Activated CD8-positive, alpha-beta memory T cell treated with anti-CD3 and anti-CD28 coated beads, Interleukin-2, amount 10 ng/mL, durations not matched to agents 7 days and 5 days (primary cell): Measurements from ENCODE around the gene UBE2B. TPM values are rescaled to one million over a fixed set of nuclear protein-coding genes. Genes with fewer than 3 reads are reported as not detected.

Source experiments
- ATAC-seq: fragments of 150-1000 bp; cut with Tn5 transposase; one replicate; pipeline ENCODE4 v1.10.0; 2021; ENCODE audit warnings: moderate library complexity
- CTCF ChIA-PET: fragments of 350-600 bp; sonication (Branson Sonifier 250); formaldehyde crosslinking; loops from one replicate; lab custom pipeline; 2021; ENCODE audit warnings: antibody characterized with exemption; lab: Charles Lee
- DNase-seq: peaks from one replicate; pipeline ENCODE4 v3.0.0-alpha.2; 2020
- H3K27ac Mint-ChIP-seq: one replicate; pipeline ENCODE4 v1.8.0; 2021; ENCODE audit warnings: mild to moderate bottlenecking, mixed read lengths
- H3K27me3 Mint-ChIP-seq: one replicate; pipeline ENCODE4 v1.8.0; 2021; ENCODE audit warnings: mixed read lengths
- H3K36me3 Mint-ChIP-seq: one replicate; pipeline ENCODE4 v1.8.0; 2021; ENCODE audit warnings: mild to moderate bottlenecking, mixed read lengths
- H3K4me1 Mint-ChIP-seq: one replicate; pipeline ENCODE4 v1.8.0; 2021; ENCODE audit warnings: mixed read lengths
- H3K4me3 Mint-ChIP-seq: one replicate; pipeline ENCODE4 v1.8.0; 2021; ENCODE audit warnings: mild to moderate bottlenecking, moderate library complexity, mixed read lengths
- H3K9me3 Mint-ChIP-seq: one replicate; pipeline ENCODE4 v1.8.0; 2022; ENCODE audit warnings: low read depth, mixed read lengths
- total RNA-seq, 2 experiments: library from RNA; stranded (reverse); gene quantifications; one replicate each; pipeline ENCODE4 v1.2.3, GENCODE V29; 2021

Gene UBE2B
- total RNA-seq, 2 experiments from 2014 or later, result 74.6 to 84.8 TPM

- Mint-ChIP-seq H3K27ac (no peak overlapping the region), H3K36me3 (no peaks in the 10 kb centered on the region), H3K27me3 (peaks cover 10% of the 10 kb centered on the region), H3K9me3 (no peaks in the 10 kb centered on the region), H3K4me1 (peaks cover 25% of the 10 kb centered on the region), H3K4me3 (no peak overlapping the region)
- no peak for DNase-seq
- CTCF ChIA-PET, result interaction anchor here (0.8 kb wide), 1 partner anchor 20 kb away, joined by 3 read pairs; the partner anchor contains the start of gene CDKN2AIPNL
- ATAC-seq, result no peak
Measured at GRCh38 chr5:134432174-134432573, 60.8 kb downstream of the UBE2B start.

DNA sequence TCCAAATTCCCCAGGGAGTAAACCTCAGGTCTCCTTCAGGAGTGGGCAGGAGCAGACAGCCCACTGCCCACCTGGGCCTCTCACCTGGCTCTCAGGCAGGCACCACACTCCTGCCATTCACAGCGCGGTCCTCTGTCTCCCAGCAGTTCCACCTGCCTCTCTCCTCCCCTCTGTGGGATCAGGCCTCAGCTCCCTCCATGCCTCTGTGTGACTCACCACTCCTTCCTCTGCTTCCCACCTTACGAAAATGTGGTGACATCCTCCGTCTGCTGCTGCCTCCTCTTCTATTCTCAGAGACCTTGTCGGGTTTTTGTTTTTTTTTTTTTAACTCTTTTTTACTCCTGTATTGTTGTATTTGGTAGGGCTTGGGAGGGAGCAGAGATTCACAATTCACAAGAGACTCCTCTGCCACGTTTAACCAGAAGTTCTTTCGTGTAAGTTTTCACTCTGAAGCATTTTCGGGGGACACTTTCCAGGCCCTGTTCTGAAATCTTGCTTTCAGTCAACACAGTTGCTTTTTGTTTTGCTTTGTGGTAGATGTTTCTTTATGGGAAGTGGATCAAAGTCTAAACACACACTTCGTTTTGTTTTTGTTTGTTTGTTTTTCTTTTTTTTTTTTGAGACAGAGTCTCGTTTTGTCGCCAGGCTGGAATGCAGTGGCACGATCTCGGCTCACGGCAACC, 61.4 kb downstream of the UBE2B start:
- Mint-ChIP-seq H3K4me1 (peaks cover 28% of the 10 kb centered on the region), H3K4me3 (no peak overlapping the region), H3K27ac (peak overlapping the region; percentile 55), H3K9me3 (no peaks in the 10 kb centered on the region), H3K27me3 (peaks cover 10% of the 10 kb centered on the region), H3K36me3 (no peaks in the 10 kb centered on the region)
- DNase-seq (no peak), ATAC-seq (no peak)
- CTCF ChIA-PET, result no interaction called here

- ATAC-seq (no peak), DNase-seq (no peak)
- CTCF ChIA-PET, result no interaction called here
- peaks cover 28% of the 10 kb centered on the region for H3K4me1 Mint-ChIP-seq
- H3K9me3 Mint-ChIP-seq, result no peaks in the 10 kb centered on the region
- H3K27ac Mint-ChIP-seq, result no peak overlapping the region
- H3K4me3 Mint-ChIP-seq, result no peak overlapping the region
- peaks cover 2% of the 10 kb centered on the region for H3K27me3 Mint-ChIP-seq
- H3K36me3 Mint-ChIP-seq, result no peaks in the 10 kb centered on the region
Measured at GRCh38 chr5:134435560-134435959, 64.2 kb downstream of the UBE2B start.

DNA sequence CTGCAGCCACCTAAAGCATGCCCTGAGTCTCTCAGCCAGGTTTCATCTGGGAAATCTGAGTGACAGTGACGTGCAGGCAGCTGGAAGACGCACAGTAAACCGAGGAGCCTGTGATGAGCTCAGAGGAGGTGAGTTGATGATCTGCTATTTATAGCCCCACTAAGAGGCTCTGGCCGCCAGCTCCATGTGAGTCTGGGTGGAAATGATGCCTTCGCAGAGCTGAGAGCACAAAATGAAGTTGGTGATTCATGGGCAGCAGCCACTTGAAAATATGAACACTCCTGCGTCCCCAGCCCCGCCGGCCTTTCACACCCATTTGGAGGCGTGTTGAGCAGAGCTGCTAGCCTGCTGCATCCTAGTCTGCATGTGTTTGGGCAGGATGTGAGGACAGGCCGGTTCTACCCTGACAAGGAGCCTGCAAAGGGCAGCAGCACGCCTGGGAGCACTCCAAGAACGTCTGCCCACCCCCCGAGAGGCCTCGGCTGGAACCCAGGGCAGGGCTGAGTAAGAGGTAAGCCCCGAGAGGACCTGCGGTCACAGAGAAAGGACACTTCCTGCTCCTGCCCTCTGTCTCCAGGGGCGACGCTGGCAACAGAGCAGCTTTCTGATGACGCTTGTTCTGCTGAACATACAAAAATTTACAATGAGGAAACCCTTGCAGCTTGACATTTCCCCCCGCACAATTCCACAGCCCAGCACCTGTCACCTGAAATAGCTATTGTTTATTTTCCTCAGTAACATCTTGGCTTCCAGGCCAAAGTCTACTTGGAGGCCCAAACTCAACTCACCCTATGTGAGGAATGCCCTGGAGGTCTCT, 65.4 kb downstream of the UBE2B start:
- Mint-ChIP-seq H3K27ac (peak overlapping the region; percentile 52), H3K4me3 (peak overlapping the region; percentile 13), H3K4me1 (peaks cover 28% of the 10 kb centered on the region), H3K36me3 (no peaks in the 10 kb centered on the region), H3K27me3 (peaks cover 2% of the 10 kb centered on the region), H3K9me3 (no peaks in the 10 kb centered on the region)
- CTCF ChIA-PET, result interaction anchor here (0.9 to 1.4 kb wide), 8 partner anchors 9 to 150 kb away, joined by 3 to 5 read pairs (median 4); partner anchors contain the start of gene CDKN2AIPNL
- DNase-seq, result peak; percentile 83
- ATAC-seq, result peak; percentile 88

DNA sequence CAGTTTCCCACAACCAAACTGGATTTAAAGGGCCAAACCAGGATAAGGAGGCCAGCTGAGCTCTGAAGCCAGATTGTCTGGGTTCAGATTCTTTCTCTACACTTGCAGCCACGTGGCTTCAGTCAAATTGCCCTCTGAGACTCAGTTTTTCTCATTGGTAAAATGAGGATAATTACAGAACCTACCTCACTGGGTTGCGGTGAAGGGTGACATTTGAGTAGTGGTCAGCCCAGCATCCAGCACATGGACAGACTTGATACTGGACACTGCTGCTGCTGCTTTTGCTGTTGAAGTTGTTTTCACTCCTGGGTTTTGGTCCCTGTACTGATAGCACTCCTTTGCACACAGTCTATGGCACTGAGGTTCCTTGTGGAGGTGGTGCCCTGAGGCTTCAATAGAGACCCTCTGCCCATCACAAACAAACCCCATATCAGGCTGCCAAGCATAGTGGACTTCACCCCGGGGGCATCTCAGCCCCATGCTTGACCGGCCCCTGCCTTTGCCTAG, 66.0 kb downstream of the UBE2B start:
- DNase-seq (no peak), ATAC-seq (no peak)
- Mint-ChIP-seq H3K4me1 (peaks cover 28% of the 10 kb centered on the region), H3K4me3 (no peak overlapping the region), H3K27ac (peak overlapping the region; percentile 52), H3K36me3 (no peaks in the 10 kb centered on the region), H3K27me3 (no peaks in the 10 kb centered on the region), H3K9me3 (no peaks in the 10 kb centered on the region)
- CTCF ChIA-PET, result interaction anchor here (0.9 to 1.4 kb wide), 6 partner anchors 10 to 83 kb away, joined by 3 to 5 read pairs (median 4); partner anchors contain the start of gene CDKN2AIPNL

- Mint-ChIP-seq H3K9me3 (no peaks in the 10 kb centered on the region), H3K27ac (no peak overlapping the region), H3K4me3 (no peak overlapping the region), H3K36me3 (no peaks in the 10 kb centered on the region), H3K4me1 (peaks cover 22% of the 10 kb centered on the region), H3K27me3 (no peaks in the 10 kb centered on the region)
- DNase-seq (no peak), ATAC-seq (no peak)
- CTCF ChIA-PET, result interaction anchor here (0.6 to 1.0 kb wide), 2 partner anchors 24 to 140 kb away, joined by 3 to 5 read pairs; no protein-coding TSS in a partner anchor
Measured at GRCh38 chr5:134437847-134438581, 66.6 kb downstream of the UBE2B start.

DNA sequence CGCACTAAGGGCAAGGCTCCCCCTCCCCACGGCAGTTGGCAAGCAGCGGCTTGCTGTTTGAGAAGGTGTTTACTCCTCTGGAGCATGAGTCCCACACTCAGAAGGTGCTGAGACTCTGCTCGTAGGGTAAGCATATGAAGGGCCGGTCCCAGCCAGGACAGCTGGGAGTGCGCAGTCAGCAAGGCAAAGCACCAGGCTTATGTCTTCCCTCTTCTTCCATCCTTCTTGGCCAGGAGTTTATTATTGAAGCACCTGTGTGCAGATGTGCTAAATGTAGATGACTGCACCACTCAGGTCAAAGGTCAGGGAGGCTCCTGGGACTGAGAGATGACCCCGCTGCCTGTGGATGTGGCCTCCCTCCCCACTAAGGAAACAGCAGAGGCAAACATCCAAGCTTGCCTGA, 67.4 kb downstream of the UBE2B start:
- Mint-ChIP-seq H3K27ac (no peak overlapping the region), H3K27me3 (no peaks in the 10 kb centered on the region), H3K4me3 (no peak overlapping the region), H3K9me3 (no peaks in the 10 kb centered on the region), H3K36me3 (no peaks in the 10 kb centered on the region), H3K4me1 (peaks cover 16% of the 10 kb centered on the region)
- CTCF ChIA-PET, result interaction anchor here (1.0 kb wide), 1 partner anchor 139 kb away, joined by 5 read pairs; no protein-coding TSS in a partner anchor
- ATAC-seq (no peak), DNase-seq (no peak)

DNA sequence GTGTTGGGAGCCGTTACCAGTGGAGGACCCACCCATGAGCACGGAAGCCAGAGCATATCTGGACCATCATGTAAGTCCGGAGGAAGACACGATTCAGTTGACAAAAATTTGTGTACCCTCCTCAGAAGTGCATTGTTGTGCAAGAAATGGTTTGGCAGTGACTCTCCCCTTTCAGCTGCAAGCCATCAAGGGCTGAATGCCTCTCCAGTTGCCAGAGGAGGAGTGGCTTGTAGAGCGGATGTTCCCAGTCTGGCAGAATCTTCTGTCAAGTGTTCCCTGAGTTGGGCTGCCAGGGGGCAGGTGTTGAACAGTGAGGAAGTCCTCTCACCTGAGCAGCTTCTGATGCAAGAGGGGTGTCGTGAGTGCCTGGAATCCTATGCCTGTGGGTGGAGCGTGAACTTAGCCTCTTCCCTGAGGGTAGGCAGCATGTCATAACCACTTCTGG, 67.9 kb downstream of the UBE2B start:
- Mint-ChIP-seq H3K4me3 (no peak overlapping the region), H3K27ac (no peak overlapping the region), H3K36me3 (no peaks in the 10 kb centered on the region), H3K27me3 (no peaks in the 10 kb centered on the region), H3K4me1 (peaks cover 16% of the 10 kb centered on the region), H3K9me3 (no peaks in the 10 kb centered on the region)
- CTCF ChIA-PET, result interaction anchor here (1.0 kb wide), 1 partner anchor 139 kb away, joined by 5 read pairs; no protein-coding TSS in a partner anchor
- ATAC-seq (no peak), DNase-seq (no peak)

DNA sequence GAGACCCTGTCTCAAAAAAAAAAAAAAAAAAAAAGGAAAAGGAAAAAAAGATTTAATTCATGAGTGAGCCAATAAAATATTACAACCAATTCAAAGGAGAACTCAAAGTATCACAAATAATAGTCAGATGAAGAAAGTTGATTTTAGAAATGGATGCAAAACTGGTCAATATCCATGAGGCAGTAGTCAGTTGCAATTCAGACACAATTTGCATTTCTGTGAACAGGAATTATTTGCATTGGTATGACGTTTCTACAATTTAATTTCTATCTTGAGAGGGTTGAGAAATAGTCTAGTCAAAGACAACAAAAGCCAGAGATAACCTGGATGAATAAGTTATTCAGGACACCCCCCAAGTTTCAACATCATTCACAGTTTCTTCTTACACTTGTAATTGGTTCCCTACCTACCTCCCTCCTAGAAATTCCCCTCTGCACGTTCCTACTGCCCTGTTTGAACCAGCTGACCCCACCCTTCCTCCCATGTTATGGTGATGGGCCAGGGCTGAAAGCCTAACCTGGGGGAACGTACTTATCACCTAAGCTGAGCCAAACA, 68.9 kb downstream of the UBE2B start:
- Mint-ChIP-seq H3K9me3 (no peaks in the 10 kb centered on the region), H3K4me1 (peaks cover 16% of the 10 kb centered on the region), H3K4me3 (no peak overlapping the region), H3K36me3 (no peaks in the 10 kb centered on the region), H3K27ac (no peak overlapping the region), H3K27me3 (no peaks in the 10 kb centered on the region)
- CTCF ChIA-PET, result no interaction called here
- ATAC-seq (no peak), DNase-seq (no peak)

Other genes starting within 250 kb of the UBE2B start
- 100 to 1,000 TPM; 172 to 189 TPM for gene SKP1, start 194.6 kb upstream of the UBE2B start, total RNA-seq
- 100 to 1,000 TPM; 123 to 194 TPM for gene PPP2CA, start 145.5 kb upstream of the UBE2B start, total RNA-seq
- 1 to 10 TPM; 1.9 to 2.9 TPM for gene CDKL3, start 4.4 kb upstream of the UBE2B start, total RNA-seq
- 10 to 100 TPM; 28.0 to 33.8 TPM for gene CDKN2AIPNL, start 40.3 kb downstream of the UBE2B start, total RNA-seq
- gene JADE2, start 154.1 kb downstream of the UBE2B start, total RNA-seq, result 10 to 100 TPM; 88.1 to 98.4 TPM